WERI-Rb-1 (cell line): ENCODE measurements around the gene STK32C.

ENCODE experiments used
- DNase-seq: peaks from one replicate; pipeline ENCODE4 v3.0.0-alpha.2; 2020
- H3K27ac ChIP-seq: fragments of 250-450 bp; sonication (Bioruptor Pico); 2 replicates; pipeline ENCODE4 v1.5.1; 2020; ENCODE audit warnings: mild to moderate bottlenecking, moderate library complexity
- H3K27me3 ChIP-seq: fragments of 250-450 bp; sonication (Bioruptor Pico); 2 replicates; pipeline ENCODE4 v1.5.1; 2021; ENCODE audit warnings: mild to moderate bottlenecking, low read depth, moderate library complexity; ENCODE audit not compliant: insufficient read depth, severe bottlenecking
- H3K36me3 ChIP-seq: fragments of 250-450 bp; sonication (Bioruptor Pico); 2 replicates; pipeline ENCODE4 v1.5.1; 2020; ENCODE audit warnings: mild to moderate bottlenecking, moderate library complexity
- H3K4me3 ChIP-seq: 2 replicates; pipeline ENCODE4 v1.5.1; 2011; ENCODE audit warnings: low read depth, mild to moderate bottlenecking, control low read depth, low read length
- H3K9me3 ChIP-seq: fragments of 250-450 bp; sonication (Bioruptor Pico); 2 replicates; pipeline ENCODE4 v1.5.1; 2021; ENCODE audit warnings: mild to moderate bottlenecking, moderate library complexity; ENCODE audit not compliant: severe bottlenecking
- CTCF ChIP-seq: IDR thresholded peaks from 2 replicates; pipeline ENCODE4 v1.5.1; 2011; ENCODE audit warnings: low read depth, mild to moderate bottlenecking, control low read depth, inconsistent platforms, low read length

The STK32C gene

DNA sequence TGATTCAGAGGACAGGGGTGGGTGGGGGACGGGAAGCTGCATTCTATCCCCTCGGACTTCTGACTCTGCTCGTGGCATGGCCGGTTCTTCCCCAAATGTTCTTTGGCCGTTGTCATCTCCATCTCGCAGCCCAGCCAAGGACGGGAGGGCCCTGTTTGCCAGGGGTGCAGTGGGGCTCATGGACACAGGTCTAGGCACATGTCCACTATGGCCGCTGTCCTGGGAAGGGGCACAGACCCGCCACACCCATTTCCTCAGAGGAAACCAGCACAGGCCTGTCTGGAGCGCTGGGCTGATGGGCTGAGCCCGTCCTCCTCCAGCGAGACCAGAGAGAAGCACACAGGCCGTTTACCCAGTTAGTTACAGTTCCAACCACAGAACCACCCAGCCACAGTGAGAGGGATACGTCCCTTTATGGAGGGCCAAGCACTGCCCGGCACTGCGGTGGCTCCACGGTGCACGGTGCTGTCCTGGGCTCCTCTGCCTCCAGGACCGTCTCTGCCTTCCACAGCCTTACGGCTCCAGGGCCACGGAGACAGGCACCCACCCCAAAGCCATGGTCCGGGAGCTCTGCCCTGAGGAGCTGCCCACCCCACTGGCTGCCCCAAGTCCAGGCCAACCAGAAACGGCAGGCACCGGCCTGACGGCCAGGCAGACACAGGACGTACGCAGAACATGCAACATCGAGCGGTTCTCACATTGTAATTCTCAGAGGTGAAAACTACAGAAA is 100.8 kb downstream of the STK32C start:
- no peaks in the 10 kb centered on the region for H3K27me3 ChIP-seq
- H3K9me3 ChIP-seq = no peaks in the 10 kb centered on the region
- H3K36me3 ChIP-seq = peaks cover 38% of the 10 kb centered on the region
- no peak for DNase-seq
- no peak overlapping the region for H3K4me3 ChIP-seq
- no peak for TF ChIP-seq CTCF
- no peak overlapping the region for H3K27ac ChIP-seq

DNA sequence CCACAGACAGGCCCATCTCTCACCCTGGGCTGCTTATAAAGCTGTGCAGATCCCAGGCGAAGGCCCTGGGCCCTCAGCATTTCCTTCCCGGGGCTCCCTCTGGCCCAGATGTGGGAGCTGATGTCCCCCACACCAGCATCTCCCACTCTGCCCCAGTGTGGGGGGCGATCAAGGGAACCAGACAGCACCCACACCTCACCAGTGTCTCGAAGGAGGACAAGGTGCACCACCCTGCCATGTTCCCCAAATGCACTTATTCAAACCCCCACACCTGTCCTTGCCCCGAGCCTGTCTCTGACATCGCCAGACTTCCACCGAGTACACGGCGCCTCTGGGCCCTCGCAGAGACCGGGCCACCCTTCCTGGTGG is 101.4 kb downstream of the STK32C start:
- no peak for DNase-seq

GRCh38 chr10:132205650-132206376 is 101.9 kb downstream of the STK32C start:
- H3K36me3 ChIP-seq = peaks cover 49% of the 10 kb centered on the region
- no peaks in the 10 kb centered on the region for H3K9me3 ChIP-seq
- no peak for DNase-seq
- no peaks in the 10 kb centered on the region for H3K27me3 ChIP-seq
- H3K4me3 ChIP-seq = no peak overlapping the region
- no peak for TF ChIP-seq CTCF
- no peak overlapping the region for H3K27ac ChIP-seq

More for the DNA sequence above, 101.4 kb downstream of the STK32C start:
- H3K4me3 ChIP-seq = no peak overlapping the region
- peaks cover 44% of the 10 kb centered on the region for H3K36me3 ChIP-seq
- no peak overlapping the region for H3K27ac ChIP-seq
- H3K27me3 ChIP-seq = no peaks in the 10 kb centered on the region
- TF ChIP-seq CTCF = no peak
- no peaks in the 10 kb centered on the region for H3K9me3 ChIP-seq

DNA sequence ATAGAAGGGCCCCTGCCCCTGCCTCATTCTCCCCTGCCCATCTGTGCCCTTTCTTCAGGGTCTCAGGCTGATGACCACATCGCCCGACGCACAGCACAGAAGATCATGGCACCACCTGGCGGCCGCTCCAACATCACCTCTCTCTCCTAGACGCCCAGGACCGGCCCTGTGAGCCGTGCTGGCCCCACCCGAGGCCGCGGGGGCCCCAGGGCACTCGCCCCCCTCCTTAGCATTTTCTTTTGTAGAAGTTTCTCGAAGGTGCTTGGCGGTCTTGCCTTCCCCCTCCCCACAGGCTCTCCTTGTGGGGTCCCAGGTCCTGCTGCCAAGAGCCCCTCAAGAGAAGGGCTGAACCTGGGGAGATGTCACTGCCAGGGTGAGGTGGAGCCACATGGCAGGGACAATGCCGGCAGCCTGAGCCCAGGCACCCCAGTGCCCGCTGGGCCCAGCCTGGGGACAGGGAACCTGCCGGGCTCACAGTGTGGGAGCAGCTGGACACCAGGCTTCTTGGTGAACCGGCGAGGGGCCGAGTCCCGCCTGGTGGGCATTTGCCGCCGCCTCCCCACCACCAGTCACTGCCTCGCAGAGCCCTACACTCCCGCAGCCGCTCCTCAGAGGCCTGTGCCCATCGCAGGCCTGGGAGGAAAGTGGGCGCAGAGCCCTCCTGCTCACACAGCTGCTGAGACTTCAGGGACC is 102.8 kb downstream of the STK32C start:
- Histone ChIP-seq H3K9me3 (no peaks in the 10 kb centered on the region), H3K36me3 (peaks cover 58% of the 10 kb centered on the region), H3K4me3 (no peak overlapping the region), H3K27me3 (no peaks in the 10 kb centered on the region), H3K27ac (0 out of 2 replicates have a peak overlapping the region, but pooled peaks have one; percentile 33)
- peak; percentile 71 for DNase-seq
- TF ChIP-seq CTCF = peak; percentile 69

DNA sequence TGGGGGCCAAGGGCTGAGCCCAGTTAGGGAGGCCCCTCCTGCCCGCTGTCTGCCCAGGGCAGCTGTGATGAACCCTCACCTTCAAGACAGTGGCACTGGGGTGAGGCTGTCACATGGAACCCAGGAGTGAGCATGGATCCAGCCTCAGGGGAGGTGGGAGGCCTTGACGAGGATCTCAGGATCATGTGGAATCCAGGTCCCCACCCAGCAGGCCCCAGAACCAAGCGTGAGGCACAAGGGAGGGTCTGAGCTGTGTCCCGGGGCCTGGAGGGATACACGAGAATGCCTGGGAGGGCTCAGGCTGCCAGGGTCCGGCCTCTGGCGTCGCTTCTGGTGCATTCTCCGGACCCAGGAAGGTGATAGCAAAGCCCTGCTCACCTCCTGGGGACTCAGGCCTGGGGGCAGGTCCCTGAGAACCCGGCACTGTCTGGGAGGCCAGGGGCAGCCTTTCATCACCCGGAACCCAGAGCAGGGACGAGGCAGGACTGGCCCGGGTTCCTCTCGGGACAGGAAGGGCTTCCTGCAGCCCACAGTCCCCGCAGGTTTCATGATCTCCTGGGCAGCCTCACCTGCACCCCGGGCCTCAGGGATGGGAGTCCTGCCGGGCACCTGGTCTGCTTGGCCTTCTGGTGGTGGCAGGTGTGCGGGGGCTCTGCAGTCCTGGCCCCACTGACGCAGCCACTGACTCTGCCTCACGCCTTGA is 103.5 kb downstream of the STK32C start:
- no peak for TF ChIP-seq CTCF
- no peak overlapping the region for H3K4me3 ChIP-seq
- H3K36me3 ChIP-seq = peaks cover 58% of the 10 kb centered on the region
- H3K27ac ChIP-seq = no peak overlapping the region; the same call in 1 of the 2 replicates
- no peak for DNase-seq
- no peaks in the 10 kb centered on the region for H3K27me3 ChIP-seq
- H3K9me3 ChIP-seq = no peaks in the 10 kb centered on the region
